K562 treated with DMSO at 1 percent for 4 hours (cell line): ENCODE results near the gene PRRC1. TPM values are rescaled to one million over a fixed set of nuclear protein-coding genes. Genes with fewer than 3 reads are reported as not detected.

Source experiments
- total RNA-seq: library from RNA; unstranded; fragments of 300-600 nt; gene quantifications from 2 replicates; pipeline ENCODE4 v1.2.3, GENCODE V29; 2022; ENCODE audit not compliant: insufficient read depth

PRRC1 gene
- total RNA-seq: 22.4 and 26.7 TPM in 2 replicates

DNA sequence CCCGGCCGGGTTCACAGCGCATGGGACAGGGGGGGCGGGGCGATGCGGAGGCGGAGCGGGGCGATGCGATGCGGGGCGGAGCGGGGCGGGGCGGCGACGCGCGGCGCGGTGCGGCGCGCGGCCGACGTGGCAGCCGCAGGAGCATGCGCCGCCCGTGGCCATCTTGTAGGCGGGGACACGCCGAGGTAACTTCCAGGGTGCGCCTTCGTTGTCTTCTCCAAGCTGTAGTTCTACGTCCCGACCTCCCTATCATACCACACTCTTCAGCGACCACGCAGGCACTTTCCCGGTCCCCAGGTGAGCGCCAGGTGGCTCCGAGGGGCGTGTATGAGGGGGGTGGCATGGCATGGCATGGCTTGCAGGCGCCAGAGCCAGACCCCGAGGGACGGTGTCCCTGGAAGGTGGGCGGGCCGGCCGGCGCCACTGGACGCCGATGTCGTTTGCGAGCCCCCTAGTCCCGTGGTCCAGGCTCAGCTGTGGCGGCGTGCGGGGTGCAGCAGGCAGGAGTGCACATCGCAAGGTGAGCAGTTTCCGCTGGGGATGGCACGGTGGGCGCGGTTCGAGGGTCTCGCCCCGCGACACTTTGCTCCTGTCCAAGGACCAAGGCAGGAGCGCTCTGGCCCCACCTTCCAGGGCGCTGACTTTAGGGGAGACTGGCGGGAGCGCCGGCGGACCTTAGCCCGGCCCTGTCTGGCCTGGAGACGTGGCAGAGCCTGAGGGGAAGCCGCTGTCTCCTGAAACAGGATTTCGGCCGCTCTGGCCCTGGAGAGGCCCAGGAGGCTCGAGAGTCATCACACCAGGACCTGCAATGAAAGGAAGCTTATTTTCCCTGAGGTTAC, at the start of gene PRRC1:
Gene PRRC1, plus strand, starts transcription at position 161 of the 839 bp plus-strand sequence. CDS start 5,840 bp downstream, outside the sequence.

Other genes with a start within 250 kb of the PRRC1 start
- not detected in 2 replicates for gene MEGF10, start 226.8 kb upstream of the PRRC1 start, total RNA-seq
- not detected in 2 replicates for gene CTXN3, start 131.4 kb downstream of the PRRC1 start, total RNA-seq
- gene CCDC192, start 185.8 kb downstream of the PRRC1 start, total RNA-seq: not detected in 2 replicates